ENCODE results near the gene ABHD17C.

ABHD17C gene

GRCh38 chr15:80742081-80742480 lies 47.0 kb downstream of the ABHD17C start:
- no peaks in the 10 kb centered on the region for H3K27me3 ChIP-seq (ENCODE audit: low read length)
- no peaks in the 10 kb centered on the region for H3F3A ChIP-seq (ENCODE audit: insufficient read depth)
- no peak for TF ChIP-seq EZH2phosphoT487 (conservative IDR thresholded peaks at IDR 0.05; ENCODE audit: low read length)
- no peak for TF ChIP-seq CTCF (IDR thresholded peaks at IDR 0.05; ENCODE audit: insufficient read depth, low read length, poor library complexity, severe bottlenecking)
- H2AFZ ChIP-seq (ENCODE audit: low read depth, low read length, severe bottlenecking), result no peak overlapping the region
- H3K9me2 ChIP-seq (replicated peaks; ENCODE audit: insufficient read depth, low read length), result no peaks in the 10 kb centered on the region
- H3K27ac ChIP-seq (ENCODE audit: low read depth, low read length), result no peak overlapping the region
- no peak overlapping the region for H3K4me2 ChIP-seq (ENCODE audit: low read depth, low read length, poor library complexity, severe bottlenecking)
- H3K79me2 ChIP-seq (ENCODE audit: insufficient read depth, low read length), result no peaks in the 10 kb centered on the region
- H3K9me3 ChIP-seq (ENCODE audit: insufficient read depth, low read length), result no peaks in the 10 kb centered on the region
- H3K36me3 ChIP-seq (ENCODE audit: low read length), result no peaks in the 10 kb centered on the region
- no peaks in the 10 kb centered on the region for H4K20me1 ChIP-seq (ENCODE audit: low read depth, low read length)
- H3K4me3 ChIP-seq (ENCODE audit: insufficient read depth, low read length, poor library complexity, severe bottlenecking), result no peak overlapping the region
- no peak overlapping the region for H3K9ac ChIP-seq (ENCODE audit: low read length)

- TF ChIP-seq CTCF (IDR thresholded peaks at IDR 0.05; ENCODE audit: insufficient read depth, low read length, poor library complexity, severe bottlenecking) (no peak), EZH2phosphoT487 (conservative IDR thresholded peaks at IDR 0.05; ENCODE audit: low read length) (no peak)
- no peak overlapping the region for H2AFZ ChIP-seq (ENCODE audit: low read depth, low read length, severe bottlenecking)
- no peaks in the 10 kb centered on the region for H3K9me2 ChIP-seq (replicated peaks; ENCODE audit: insufficient read depth, low read length)
- H3K9me3 ChIP-seq (ENCODE audit: insufficient read depth, low read length), result no peaks in the 10 kb centered on the region
- no peak overlapping the region for H3K4me3 ChIP-seq (ENCODE audit: insufficient read depth, low read length, poor library complexity, severe bottlenecking)
- no peak overlapping the region for H3K9ac ChIP-seq (ENCODE audit: low read length)
- H3K79me2 ChIP-seq (ENCODE audit: insufficient read depth, low read length), result no peaks in the 10 kb centered on the region
- H3K36me3 ChIP-seq (ENCODE audit: low read length), result no peaks in the 10 kb centered on the region
- H3K27me3 ChIP-seq (ENCODE audit: low read length), result no peaks in the 10 kb centered on the region
- no peaks in the 10 kb centered on the region for H4K20me1 ChIP-seq (ENCODE audit: low read depth, low read length)
- H3F3A ChIP-seq (ENCODE audit: insufficient read depth), result no peaks in the 10 kb centered on the region
- no peak overlapping the region for H3K27ac ChIP-seq (ENCODE audit: low read depth, low read length)
- H3K4me2 ChIP-seq (ENCODE audit: low read depth, low read length, poor library complexity, severe bottlenecking), result no peak overlapping the region
These were observed 48.2 kb downstream of the ABHD17C start for GRCh38 chr15:80743189-80743833.

- Histone ChIP-seq H3K9me3 (ENCODE audit: insufficient read depth, low read length) (no peaks in the 10 kb centered on the region), H3K79me2 (ENCODE audit: insufficient read depth, low read length) (no peaks in the 10 kb centered on the region), H2AFZ (ENCODE audit: low read depth, low read length, severe bottlenecking) (no peak overlapping the region), H3K27ac (ENCODE audit: low read depth, low read length) (no peak overlapping the region), H3F3A (ENCODE audit: insufficient read depth) (no peaks in the 10 kb centered on the region), H4K20me1 (ENCODE audit: low read depth, low read length) (no peaks in the 10 kb centered on the region), H3K9me2 (replicated peaks; ENCODE audit: insufficient read depth, low read length) (no peaks in the 10 kb centered on the region), H3K4me2 (ENCODE audit: low read depth, low read length, poor library complexity, severe bottlenecking) (no peak overlapping the region), H3K27me3 (ENCODE audit: low read length) (no peaks in the 10 kb centered on the region), H3K9ac (ENCODE audit: low read length) (no peak overlapping the region), H3K4me3 (ENCODE audit: insufficient read depth, low read length, poor library complexity, severe bottlenecking) (no peak overlapping the region), H3K36me3 (ENCODE audit: low read length) (no peaks in the 10 kb centered on the region)
- TF ChIP-seq CTCF (IDR thresholded peaks at IDR 0.05; ENCODE audit: insufficient read depth, low read length, poor library complexity, severe bottlenecking) (no peak), EZH2phosphoT487 (conservative IDR thresholded peaks at IDR 0.05; ENCODE audit: low read length) (no peak)
These were observed 49.3 kb downstream of the ABHD17C start for GRCh38 chr15:80744415-80744814.

Data from SU-DHL-6 (cell line).